SK-N-SH treated with all-trans-retinoic acid at 6 μM for 48 hours (cell line): ENCODE measurements around the gene TMEM119.

Source experiments
- ATAC-seq: fragments of 200-7000 bp; cut with Tn5 transposase; 3 replicates; pipeline ENCODE4 v1.9.1; 2020; ENCODE audit warnings: mild to moderate bottlenecking, moderate library complexity
- ARNTL ChIP-seq: fragments of 450-650 bp; formaldehyde crosslinking; IDR thresholded peaks from 2 replicates; pipeline ENCODE4 v1.5.0; 2020; ENCODE audit warnings: low read depth, mild to moderate bottlenecking, moderate library complexity, borderline replicate concordance
- CSDC2 ChIP-seq: fragments of 250-450 bp; sonication (Bioruptor Pico); IDR thresholded peaks from 2 replicates; pipeline ENCODE4 v1.5.0; 2020; ENCODE audit warnings: mild to moderate bottlenecking, moderate library complexity
- ESRRG ChIP-seq: fragments of 250-450 bp; sonication (Bioruptor Pico); IDR thresholded peaks from 2 replicates; pipeline ENCODE4 v1.6.1; 2021; ENCODE audit warnings: mild to moderate bottlenecking
- GLIS3 ChIP-seq: fragments of 250-450 bp; sonication (Bioruptor Pico); IDR thresholded peaks from 2 replicates; pipeline ENCODE4 v1.5.0; 2020; ENCODE audit warnings: mild to moderate bottlenecking, moderate library complexity
- ISL1 ChIP-seq: fragments of 250-450 bp; sonication (Bioruptor Pico); IDR thresholded peaks from 2 replicates; pipeline ENCODE4 v2.1.2; 2022; ENCODE audit warnings: mild to moderate bottlenecking, moderate library complexity
- OSR1 ChIP-seq: fragments of 250-450 bp; sonication (Bioruptor Pico); IDR thresholded peaks from 2 replicates; pipeline ENCODE4 v1.8.0; 2022; ENCODE audit warnings: moderate library complexity, mild to moderate bottlenecking, inconsistent platforms
- PPARA ChIP-seq: fragments of 250-450 bp; sonication (Bioruptor Pico); IDR thresholded peaks from 2 replicates; pipeline ENCODE4 v1.5.0; 2020; ENCODE audit warnings: mild to moderate bottlenecking, borderline replicate concordance
- RARB ChIP-seq: fragments of 250-450 bp; sonication (Bioruptor Pico); IDR thresholded peaks from 2 replicates; pipeline ENCODE4 v1.8.0; 2021; ENCODE audit warnings: mild to moderate bottlenecking, moderate library complexity
- SNAI2 ChIP-seq: fragments of 250-450 bp; sonication (Bioruptor Pico); IDR thresholded peaks from 2 replicates; pipeline ENCODE4 v1.5.0; 2020; ENCODE audit warnings: mild to moderate bottlenecking, moderate library complexity
- TCF4 ChIP-seq: fragments of 250-450 bp; sonication (Bioruptor Pico); IDR thresholded peaks from 2 replicates; pipeline ENCODE4 v1.8.0; 2021; ENCODE audit warnings: mild to moderate bottlenecking, moderate library complexity, borderline replicate concordance
- TOX ChIP-seq: fragments of 250-450 bp; sonication (Bioruptor Pico); IDR thresholded peaks from 2 replicates; pipeline ENCODE4 v1.8.0; 2021; ENCODE audit warnings: mild to moderate bottlenecking, moderate library complexity, borderline replicate concordance
- ZFP3 ChIP-seq: fragments of 250-450 bp; sonication (Bioruptor Pico); IDR thresholded peaks from 2 replicates; pipeline ENCODE4 v1.5.0; 2020; ENCODE audit warnings: mild to moderate bottlenecking, moderate library complexity
- ZNF565 ChIP-seq: fragments of 450-650 bp; formaldehyde crosslinking; conservative IDR thresholded peaks from 2 replicates; pipeline ENCODE4 v1.5.0; 2020; ENCODE audit warnings: low read depth, mild to moderate bottlenecking, moderate library complexity
- ZNF70 ChIP-seq: fragments of 450-650 bp; formaldehyde crosslinking; IDR thresholded peaks from 2 replicates; pipeline ENCODE4 v1.5.0; 2020; ENCODE audit warnings: mild to moderate bottlenecking, moderate library complexity
- ZNF8 ChIP-seq: fragments of 450-650 bp; formaldehyde crosslinking; IDR thresholded peaks from 2 replicates; pipeline ENCODE4 v1.5.0; 2020; ENCODE audit warnings: mild to moderate bottlenecking, moderate library complexity
- TF ChIP-seq, protein P1 (sequence below): fragments of 250-450 bp; sonication (Bioruptor Pico); IDR thresholded peaks from 2 replicates; pipeline ENCODE4 v1.5.1; 2021; ENCODE audit warnings: mild to moderate bottlenecking, moderate library complexity
- TF ChIP-seq, protein P2 (sequence below): fragments of 250-450 bp; sonication (Bioruptor Pico); IDR thresholded peaks from 2 replicates; pipeline ENCODE4 v1.5.1; 2020; ENCODE audit warnings: low read depth, mild to moderate bottlenecking, moderate library complexity
- TF ChIP-seq, protein P3 (sequence below): fragments of 250-450 bp; sonication (Bioruptor Pico); IDR thresholded peaks from 2 replicates; pipeline ENCODE4 v1.5.0; 2020; ENCODE audit warnings: mild to moderate bottlenecking, moderate library complexity

Gene TMEM119

DNA sequence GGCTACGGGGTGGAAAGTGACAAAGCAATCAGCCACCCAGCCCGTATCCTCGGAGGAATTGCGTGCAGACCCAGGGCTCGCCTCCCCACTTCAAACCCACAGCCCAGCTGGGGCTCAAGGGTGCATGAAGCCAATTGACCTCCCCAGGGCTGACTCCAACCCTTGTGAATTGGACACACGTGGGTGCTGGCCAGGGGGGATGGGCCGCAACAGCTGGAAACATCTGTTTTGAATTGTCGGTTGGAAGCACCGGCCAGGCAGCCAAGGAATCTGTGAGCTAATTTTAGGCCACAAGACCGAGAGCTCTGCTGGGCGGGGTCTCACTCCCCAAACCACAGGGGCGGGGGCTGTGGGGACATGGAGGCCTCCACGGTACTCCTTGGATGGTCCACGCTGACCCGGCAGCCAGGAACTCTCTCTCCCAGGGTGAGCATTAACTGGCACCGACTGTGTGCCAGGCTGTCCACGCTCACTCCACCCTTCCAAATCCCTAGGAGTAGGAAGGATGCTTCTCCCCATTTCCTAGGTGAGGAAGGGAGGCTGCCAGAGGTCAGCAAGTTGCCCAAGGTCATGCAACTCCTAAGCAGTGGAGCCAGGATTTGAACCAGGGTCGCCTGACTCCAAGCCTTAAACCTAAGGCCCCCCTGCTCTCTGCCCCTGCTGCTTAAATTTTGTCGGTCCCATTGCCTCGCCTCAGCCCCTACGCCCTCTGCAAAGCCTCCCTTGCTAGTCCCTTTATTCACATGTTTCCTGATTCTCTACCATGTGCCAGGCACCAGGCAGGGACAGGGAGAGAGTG, 11.9 kb upstream of the TMEM119 start:
- TF ChIP-seq, protein P1, sequence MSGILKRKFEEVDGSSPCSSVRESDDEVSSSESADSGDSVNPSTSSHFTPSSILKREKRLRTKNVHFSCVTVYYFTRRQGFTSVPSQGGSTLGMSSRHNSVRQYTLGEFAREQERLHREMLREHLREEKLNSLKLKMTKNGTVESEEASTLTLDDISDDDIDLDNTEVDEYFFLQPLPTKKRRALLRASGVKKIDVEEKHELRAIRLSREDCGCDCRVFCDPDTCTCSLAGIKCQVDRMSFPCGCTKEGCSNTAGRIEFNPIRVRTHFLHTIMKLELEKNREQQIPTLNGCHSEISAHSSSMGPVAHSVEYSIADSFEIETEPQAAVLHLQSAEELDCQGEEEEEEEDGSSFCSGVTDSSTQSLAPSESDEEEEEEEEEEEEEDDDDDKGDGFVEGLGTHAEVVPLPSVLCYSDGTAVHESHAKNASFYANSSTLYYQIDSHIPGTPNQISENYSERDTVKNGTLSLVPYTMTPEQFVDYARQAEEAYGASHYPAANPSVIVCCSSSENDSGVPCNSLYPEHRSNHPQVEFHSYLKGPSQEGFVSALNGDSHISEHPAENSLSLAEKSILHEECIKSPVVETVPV, result no peak
- TF ChIP-seq TCF4 (CRISPR knock-in tag), result peak; percentile 27; the same call in 1 of the 2 replicates
- TF ChIP-seq, all 23 proteins: peak for 1
- peak; percentile 55 for ATAC-seq

DNA sequence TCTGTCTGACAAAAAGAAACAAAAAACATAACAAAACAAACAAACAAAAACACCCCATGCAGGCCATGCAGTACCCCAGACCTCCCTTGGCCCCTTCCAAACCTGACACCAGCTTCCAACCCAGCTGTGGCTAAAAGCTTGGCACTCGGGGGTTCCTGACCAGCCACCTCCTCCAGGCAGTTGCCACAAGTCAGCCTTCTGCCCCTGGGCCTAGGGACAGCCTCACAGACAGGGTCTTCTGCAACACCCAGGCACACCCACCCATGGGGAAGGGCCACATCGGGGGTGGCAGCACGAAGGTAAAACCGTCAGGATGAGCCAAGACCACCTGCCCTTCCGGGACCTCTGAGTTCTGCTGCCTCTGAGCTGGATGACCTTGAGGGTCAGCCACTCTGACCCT, 10.7 kb upstream of the TMEM119 start:
- ATAC-seq, result no peak
- no peak for TF ChIP-seq RARB
- TF ChIP-seq ESRRG (CRISPR knock-in tag), result no peak
- no peak for TF ChIP-seq GLIS3
- TF ChIP-seq, protein P2, sequence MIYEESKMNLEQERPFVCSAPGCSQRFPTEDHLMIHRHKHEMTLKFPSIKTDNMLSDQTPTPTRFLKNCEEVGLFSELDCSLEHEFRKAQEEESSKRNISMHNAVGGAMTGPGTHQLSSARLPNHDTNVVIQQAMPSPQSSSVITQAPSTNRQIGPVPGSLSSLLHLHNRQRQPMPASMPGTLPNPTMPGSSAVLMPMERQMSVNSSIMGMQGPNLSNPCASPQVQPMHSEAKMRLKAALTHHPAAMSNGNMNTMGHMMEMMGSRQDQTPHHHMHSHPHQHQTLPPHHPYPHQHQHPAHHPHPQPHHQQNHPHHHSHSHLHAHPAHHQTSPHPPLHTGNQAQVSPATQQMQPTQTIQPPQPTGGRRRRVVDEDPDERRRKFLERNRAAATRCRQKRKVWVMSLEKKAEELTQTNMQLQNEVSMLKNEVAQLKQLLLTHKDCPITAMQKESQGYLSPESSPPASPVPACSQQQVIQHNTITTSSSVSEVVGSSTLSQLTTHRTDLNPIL (CRISPR knock-in tag), result no peak
- TF ChIP-seq ZNF565, result no peak
- no peak for TF ChIP-seq ZNF70 (CRISPR knock-in tag)
- TF ChIP-seq PPARA (CRISPR knock-in tag), result no peak
- TF ChIP-seq TCF4 (CRISPR knock-in tag), result no peak
- no peak for TF ChIP-seq TOX (CRISPR knock-in tag)
- no peak for TF ChIP-seq ZNF8 (CRISPR knock-in tag)
- TF ChIP-seq ARNTL, result no peak
- TF ChIP-seq ISL1 (CRISPR knock-in tag), result no peak

DNA sequence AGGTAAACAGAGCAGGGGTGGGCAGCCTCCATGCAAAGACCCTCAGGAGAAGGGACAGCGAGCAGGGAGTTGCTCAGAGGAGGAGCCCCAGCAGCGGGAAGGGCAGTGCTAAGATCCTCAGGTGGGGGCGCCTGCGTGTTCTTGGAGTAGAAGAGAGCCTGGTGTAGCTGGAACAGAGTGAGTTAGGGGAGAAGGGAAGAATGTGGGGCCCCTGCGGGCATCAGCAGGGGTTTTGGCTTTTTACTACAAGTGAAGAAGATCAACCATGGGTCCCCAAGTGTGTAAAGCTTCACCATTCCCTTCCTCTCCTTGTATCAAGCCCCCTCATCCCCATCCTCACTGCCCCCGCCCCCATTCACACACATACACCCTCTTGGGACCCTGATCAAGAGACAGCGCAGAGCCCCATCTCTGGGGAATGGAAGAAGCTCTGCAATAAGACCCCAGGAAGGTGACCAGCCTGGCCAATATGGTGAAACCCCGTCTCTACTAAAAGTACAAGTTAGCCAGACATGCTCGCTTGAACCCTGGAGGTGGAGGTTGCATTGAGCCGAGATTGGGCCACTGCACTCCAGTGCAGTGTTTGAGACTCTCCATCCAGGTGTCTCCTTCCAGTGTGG, 10.2 kb upstream of the TMEM119 start:
- TF ChIP-seq ZFP3 (CRISPR knock-in tag) (no peak), ZNF8 (CRISPR knock-in tag) (no peak), ZNF565 (no peak), ZNF70 (CRISPR knock-in tag) (no peak), ISL1 (CRISPR knock-in tag) (no peak), SNAI2 (no peak), GLIS3 (no peak), ESRRG (CRISPR knock-in tag) (no peak), CSDC2 (CRISPR knock-in tag) (no peak), RARB (no peak), OSR1 (CRISPR knock-in tag) (no peak), TOX (CRISPR knock-in tag) (no peak), TCF4 (CRISPR knock-in tag) (no peak), PPARA (CRISPR knock-in tag) (no peak)
- TF ChIP-seq, protein P2 (CRISPR knock-in tag), result no peak
- TF ChIP-seq, protein P3, sequence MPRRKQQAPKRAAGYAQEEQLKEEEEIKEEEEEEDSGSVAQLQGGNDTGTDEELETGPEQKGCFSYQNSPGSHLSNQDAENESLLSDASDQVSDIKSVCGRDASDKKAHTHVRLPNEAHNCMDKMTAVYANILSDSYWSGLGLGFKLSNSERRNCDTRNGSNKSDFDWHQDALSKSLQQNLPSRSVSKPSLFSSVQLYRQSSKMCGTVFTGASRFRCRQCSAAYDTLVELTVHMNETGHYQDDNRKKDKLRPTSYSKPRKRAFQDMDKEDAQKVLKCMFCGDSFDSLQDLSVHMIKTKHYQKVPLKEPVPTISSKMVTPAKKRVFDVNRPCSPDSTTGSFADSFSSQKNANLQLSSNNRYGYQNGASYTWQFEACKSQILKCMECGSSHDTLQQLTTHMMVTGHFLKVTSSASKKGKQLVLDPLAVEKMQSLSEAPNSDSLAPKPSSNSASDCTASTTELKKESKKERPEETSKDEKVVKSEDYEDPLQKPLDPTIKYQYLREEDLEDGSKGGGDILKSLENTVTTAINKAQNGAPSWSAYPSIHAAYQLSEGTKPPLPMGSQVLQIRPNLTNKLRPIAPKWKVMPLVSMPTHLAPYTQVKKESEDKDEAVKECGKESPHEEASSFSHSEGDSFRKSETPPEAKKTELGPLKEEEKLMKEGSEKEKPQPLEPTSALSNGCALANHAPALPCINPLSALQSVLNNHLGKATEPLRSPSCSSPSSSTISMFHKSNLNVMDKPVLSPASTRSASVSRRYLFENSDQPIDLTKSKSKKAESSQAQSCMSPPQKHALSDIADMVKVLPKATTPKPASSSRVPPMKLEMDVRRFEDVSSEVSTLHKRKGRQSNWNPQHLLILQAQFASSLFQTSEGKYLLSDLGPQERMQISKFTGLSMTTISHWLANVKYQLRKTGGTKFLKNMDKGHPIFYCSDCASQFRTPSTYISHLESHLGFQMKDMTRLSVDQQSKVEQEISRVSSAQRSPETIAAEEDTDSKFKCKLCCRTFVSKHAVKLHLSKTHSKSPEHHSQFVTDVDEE (CRISPR knock-in tag), result no peak
- TF ChIP-seq, protein P1, result no peak
- TF ChIP-seq, all 23 proteins: peak for 0
- no peak for ATAC-seq
